CD14-positive monocyte (primary cell): ENCODE data around the gene SMYD3. TPM values are rescaled to one million over a fixed set of nuclear protein-coding genes. Genes with fewer than 3 reads are reported as not detected.

ENCODE experiments used
- DNase-seq, 3 donors: peaks; one replicate each; pipeline ENCODE4 v3.0.0-alpha.2; 2011 to 2022
- H2AFZ ChIP-seq: 2 replicates; pipeline ENCODE4 v1.6.0; 2012; ENCODE audit warnings: mild to moderate bottlenecking, low read depth, low read length, inconsistent platforms; ENCODE audit not compliant: insufficient read depth, poor library complexity, severe bottlenecking
- H3K27ac ChIP-seq, 2 donors: 1 replicate in 1 of 2; 2 replicates in 1 of 2; pipeline ENCODE4 v1.5.1; 2012 to 2013; ENCODE audit warnings: low read length in 2 of 2, control low read depth in 1 of 2, inconsistent platforms in 1 of 2, low read depth in 1 of 2, mild to moderate bottlenecking in 1 of 2
- H3K27me3 ChIP-seq, 2 donors: one replicate each; pipeline versions ENCODE4 v1.6.0 to v1.6.1; 2011 to 2013; ENCODE audit warnings: low read length in 2 of 2; ENCODE audit not compliant: control insufficient read depth in 2 of 2, insufficient read depth in 2 of 2
- H3K36me3 ChIP-seq, 2 donors: replicated peaks in 1 of 2; 1 replicate in 1 of 2; 2 replicates in 1 of 2; pipeline versions ENCODE4 v1.5.1 to v1.6.1; 2012 to 2013; ENCODE audit warnings: low read length in 2 of 2, control low read depth in 1 of 2, inconsistent platforms in 1 of 2, mild to moderate bottlenecking in 1 of 2; ENCODE audit not compliant: insufficient read depth in 2 of 2, control insufficient read depth in 1 of 2
- H3K4me1 ChIP-seq, 2 donors: 1 replicate in 1 of 2; 2 replicates in 1 of 2; pipeline versions ENCODE4 v1.5.1 to v1.6.1; 2012 to 2013; ENCODE audit warnings: low read length in 2 of 2, control low read depth in 1 of 2, inconsistent platforms in 1 of 2, mild to moderate bottlenecking in 1 of 2, moderate library complexity in 1 of 2; ENCODE audit not compliant: insufficient read depth in 2 of 2, control insufficient read depth in 1 of 2
- H3K4me2 ChIP-seq: replicated peaks from 2 replicates; pipeline ENCODE3; 2012; ENCODE audit warnings: low read length, moderate library complexity, mild to moderate bottlenecking; ENCODE audit not compliant: poor library complexity, severe bottlenecking; ENCODE audit errors: extremely low read depth
- H3K4me3 ChIP-seq, 3 experiments: fragments of 200-600 bp in 1 of 3; sonication (generic) in 1 of 3; replicated peaks in 1 of 3; 1 replicate in 2 of 3; 2 replicates in 1 of 3; pipeline ENCODE4 v1.5.1; 2011 to 2013; ENCODE audit warnings: low read length in 3 of 3, mild to moderate bottlenecking in 3 of 3, control low read depth in 2 of 3, low read depth in 2 of 3, inconsistent platforms in 1 of 3, moderate library complexity in 1 of 3
- H3K79me2 ChIP-seq: 2 replicates; pipeline ENCODE4 v1.6.0; 2012; ENCODE audit warnings: mild to moderate bottlenecking, control low read depth, inconsistent platforms, low read length, moderate library complexity; ENCODE audit not compliant: insufficient read depth
- H3K9ac ChIP-seq: 2 replicates; pipeline ENCODE4 v1.6.0; 2017; ENCODE audit warnings: low read length, mild to moderate bottlenecking; ENCODE audit not compliant: insufficient read depth, poor library complexity, severe bottlenecking
- H3K9me3 ChIP-seq, 2 donors: replicated peaks in 1 of 2; 1 replicate in 1 of 2; 2 replicates in 1 of 2; pipeline versions ENCODE4 v1.5.1 to v1.6.1; 2012 to 2013; ENCODE audit warnings: low read length in 2 of 2, control low read depth in 1 of 2; ENCODE audit not compliant: control insufficient read depth in 1 of 2, insufficient read depth in 1 of 2
- H4K20me1 ChIP-seq: 2 replicates; pipeline ENCODE4 v1.6.0; 2012; ENCODE audit warnings: mild to moderate bottlenecking, low read length, control low read depth, moderate library complexity; ENCODE audit not compliant: insufficient read depth
- H3K27ac Mint-ChIP-seq, 7 donors: one replicate each; pipeline ENCODE4 v1.8.0; 2020; ENCODE audit warnings: mild to moderate bottlenecking in 7 of 7, mixed read lengths in 7 of 7, moderate library complexity in 6 of 7, inconsistent platforms in 2 of 7
- H3K27me3 Mint-ChIP-seq, 3 donors: one replicate each; pipeline ENCODE4 v1.8.0; 2021 to 2022; ENCODE audit warnings: low read depth in 3 of 3, mild to moderate bottlenecking in 3 of 3, mixed read lengths in 3 of 3, moderate library complexity in 3 of 3, inconsistent platforms in 1 of 3
- H3K36me3 Mint-ChIP-seq, 2 donors: one replicate each; pipeline ENCODE4 v1.8.0; 2020; ENCODE audit warnings: mixed read lengths in 2 of 2, inconsistent platforms in 1 of 2, mild to moderate bottlenecking in 1 of 2
- H3K4me1 Mint-ChIP-seq: one replicate; pipeline ENCODE4 v1.8.0; 2020; ENCODE audit warnings: mild to moderate bottlenecking, mixed read lengths
- H3K4me3 Mint-ChIP-seq, 2 donors: one replicate each; pipeline ENCODE4 v1.8.0; 2020; ENCODE audit warnings: mild to moderate bottlenecking in 2 of 2, mixed read lengths in 2 of 2, moderate library complexity in 1 of 2
- H3K9me3 Mint-ChIP-seq, 7 donors: one replicate each; pipeline ENCODE4 v1.8.0; 2020 to 2022; ENCODE audit warnings: mixed read lengths in 7 of 7, mild to moderate bottlenecking in 6 of 7, moderate library complexity in 6 of 7, inconsistent platforms in 2 of 7
- WGBS: methylation state at CpG from one replicate; pipeline ENCODE4 v1.1.5; 2013; ENCODE audit warnings: missing lambda C conversion rate; ENCODE audit not compliant: insufficient coverage; 5-methylcytosine and 5-hydroxymethylcytosine counted together
- intact Hi-C, 2 donors: fragments of 100-400 bp; cut with micrococcal nuclease; formaldehyde crosslinking; loops; one replicate each; pipeline versions ENCODE4 v1.15.0 to v1.15.1; 2023
- polyA plus RNA-seq, 3 donors: library from polyadenylated mRNA; depleted of rRNA in 1 of 3; unstranded in 2 of 3; stranded (reverse) in 1 of 3; fragments of 300-500 nt in 2 of 3; fragments of >200 nt in 1 of 3; fragmentation: Illumina TruSeq in 2 of 3; gene quantifications; 1 replicate in 2 of 3; 2 replicates in 1 of 3; pipeline ENCODE4 v1.2.3, GENCODE V29; 2012 to 2021
- TF ChIP-seq, protein P1 (sequence below): fragments of 200-600 bp; IDR thresholded peaks from one replicate; pipeline ENCODE4 v1.8.0; 2022; ENCODE audit warnings: antibody characterized with exemption, mild to moderate bottlenecking

Gene SMYD3
- polyA plus RNA-seq, 3 donors = 2.7 to 8.4 (median 4.0) TPM

DNA sequence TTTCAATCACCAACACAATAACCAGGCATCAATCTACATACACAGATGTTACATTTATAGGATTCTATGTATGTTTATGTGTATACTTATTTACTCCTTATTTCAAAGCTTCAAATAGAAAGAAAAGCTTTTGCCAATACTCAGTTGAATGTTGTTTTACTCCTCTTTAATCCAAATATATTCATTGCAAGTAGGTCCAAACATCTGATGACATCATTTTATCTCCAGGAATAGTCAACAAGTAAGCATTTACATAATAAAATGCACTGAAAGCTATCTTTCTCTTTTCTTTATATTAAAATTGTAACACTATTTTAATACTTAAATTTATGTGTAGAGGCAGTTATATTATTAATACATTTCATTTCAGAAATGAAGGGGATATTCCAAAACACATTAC, 380.5 kb downstream of the SMYD3 start:
- no peaks in the 10 kb centered on the region for H3K9me3 Mint-ChIP-seq
- no peaks in the 10 kb centered on the region for H3K4me1 Mint-ChIP-seq
- H3K9ac ChIP-seq = no peak overlapping the region
- H4K20me1 ChIP-seq = no peaks in the 10 kb centered on the region
- no peak overlapping the region for H2AFZ ChIP-seq
- H3K4me3 ChIP-seq = no peak overlapping the region
- H3K36me3 ChIP-seq = no peaks in the 10 kb centered on the region
- no peak for DNase-seq
- peaks cover 0 to 4% (median 0%) of the 10 kb centered on the region in 3 donors for H3K27me3 Mint-ChIP-seq
- no peaks in the 10 kb centered on the region for H3K79me2 ChIP-seq
- intact Hi-C loops = no loop called here
- H3K27ac ChIP-seq = no peak overlapping the region
- peaks cover 0 to 5% of the 10 kb centered on the region in 2 donors for H3K36me3 Mint-ChIP-seq
- TF ChIP-seq, protein P1, sequence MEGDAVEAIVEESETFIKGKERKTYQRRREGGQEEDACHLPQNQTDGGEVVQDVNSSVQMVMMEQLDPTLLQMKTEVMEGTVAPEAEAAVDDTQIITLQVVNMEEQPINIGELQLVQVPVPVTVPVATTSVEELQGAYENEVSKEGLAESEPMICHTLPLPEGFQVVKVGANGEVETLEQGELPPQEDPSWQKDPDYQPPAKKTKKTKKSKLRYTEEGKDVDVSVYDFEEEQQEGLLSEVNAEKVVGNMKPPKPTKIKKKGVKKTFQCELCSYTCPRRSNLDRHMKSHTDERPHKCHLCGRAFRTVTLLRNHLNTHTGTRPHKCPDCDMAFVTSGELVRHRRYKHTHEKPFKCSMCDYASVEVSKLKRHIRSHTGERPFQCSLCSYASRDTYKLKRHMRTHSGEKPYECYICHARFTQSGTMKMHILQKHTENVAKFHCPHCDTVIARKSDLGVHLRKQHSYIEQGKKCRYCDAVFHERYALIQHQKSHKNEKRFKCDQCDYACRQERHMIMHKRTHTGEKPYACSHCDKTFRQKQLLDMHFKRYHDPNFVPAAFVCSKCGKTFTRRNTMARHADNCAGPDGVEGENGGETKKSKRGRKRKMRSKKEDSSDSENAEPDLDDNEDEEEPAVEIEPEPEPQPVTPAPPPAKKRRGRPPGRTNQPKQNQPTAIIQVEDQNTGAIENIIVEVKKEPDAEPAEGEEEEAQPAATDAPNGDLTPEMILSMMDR = no peak
- H3K27ac Mint-ChIP-seq = no peak overlapping the region
- no peaks in the 10 kb centered on the region for H3K4me1 ChIP-seq
- no peaks in the 10 kb centered on the region for H3K9me3 ChIP-seq
- no peak overlapping the region for H3K4me3 Mint-ChIP-seq
- H3K4me2 ChIP-seq = no peak overlapping the region
- no peaks in the 10 kb centered on the region for H3K27me3 ChIP-seq

DNA sequence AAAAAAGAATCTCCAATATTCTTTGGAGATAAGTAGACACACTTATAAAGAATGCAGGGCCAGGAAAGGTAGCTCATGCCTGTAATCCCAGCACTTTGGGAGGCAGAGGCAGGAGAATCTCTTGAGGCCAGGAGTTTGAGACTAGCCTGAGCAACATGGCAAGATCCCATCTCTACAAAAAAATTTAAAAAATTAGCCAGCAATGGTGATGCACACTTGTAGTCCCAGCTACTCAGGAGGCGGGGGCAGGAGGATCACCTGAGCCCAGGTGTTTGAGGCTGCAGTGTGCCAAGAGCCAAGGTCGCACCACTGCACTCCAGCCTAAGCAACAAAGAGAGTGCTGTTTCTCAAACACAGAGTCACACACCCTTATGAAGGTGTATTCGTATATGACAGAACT, 385.0 kb downstream of the SMYD3 start:
- Mint-ChIP-seq H3K27ac (no peak overlapping the region), H3K36me3 (no peaks in the 10 kb centered on the region), H3K4me1 (peaks cover 5% of the 10 kb centered on the region), H3K9me3 (no peaks in the 10 kb centered on the region), H3K4me3 (no peak overlapping the region), H3K27me3 (no peaks in the 10 kb centered on the region)
- Histone ChIP-seq H4K20me1 (no peaks in the 10 kb centered on the region), H3K27ac (no peak overlapping the region), H3K36me3 (no peaks in the 10 kb centered on the region), H3K4me2 (no peak overlapping the region), H3K9me3 (no peaks in the 10 kb centered on the region), H3K79me2 (no peaks in the 10 kb centered on the region), H3K9ac (no peak overlapping the region), H3K27me3 (no peaks in the 10 kb centered on the region), H3K4me3 (no peak overlapping the region), H2AFZ (no peak overlapping the region), H3K4me1 (peaks cover 0 to under 1% of the 10 kb centered on the region in 2 donors)
- DNase-seq = no peak
- WGBS = 100% methylated on average over 3 of the region's 3 CpGs
- intact Hi-C loops = no loop called here
- TF ChIP-seq, protein P1 = no peak
